Endothelial cell (in vitro differentiated cells): ENCODE data around the gene TMEM238. TPM values are rescaled to one million over a fixed set of nuclear protein-coding genes. Genes with fewer than 3 reads are reported as not detected.
"Not testable (repeated sequence)": the region's sequence is repeated elsewhere in the genome, so short reads cannot be mapped to it uniquely, and the experiment has no call there.

ENCODE experiments used
- DNase-seq: peaks from one replicate; pipeline ENCODE4 v3.0.0; 2021; ENCODE audit warnings: low spot score
- H3K27ac Mint-ChIP-seq: one replicate; pipeline ENCODE4 v1.8.0; 2021; ENCODE audit warnings: mixed read lengths, inconsistent platforms; ENCODE audit not compliant: unreplicated experiment
- H3K27me3 Mint-ChIP-seq: one replicate; pipeline ENCODE4 v1.8.0; 2021; ENCODE audit warnings: mild to moderate bottlenecking, moderate library complexity, mixed read lengths, inconsistent platforms; ENCODE audit not compliant: unreplicated experiment
- H3K36me3 Mint-ChIP-seq: one replicate; pipeline ENCODE4 v1.8.0; 2021; ENCODE audit warnings: mild to moderate bottlenecking, low read depth, mixed read lengths, inconsistent platforms; ENCODE audit not compliant: unreplicated experiment
- H3K4me1 Mint-ChIP-seq: one replicate; pipeline ENCODE4 v1.8.0; 2021; ENCODE audit warnings: mild to moderate bottlenecking, mixed read lengths, inconsistent platforms; ENCODE audit not compliant: unreplicated experiment
- H3K4me3 Mint-ChIP-seq: one replicate; pipeline ENCODE4 v1.8.0; 2021; ENCODE audit warnings: mild to moderate bottlenecking, mixed read lengths, inconsistent platforms; ENCODE audit not compliant: unreplicated experiment
- H3K9me3 Mint-ChIP-seq: one replicate; pipeline ENCODE4 v1.8.0; 2021; ENCODE audit warnings: mixed read lengths, inconsistent platforms; ENCODE audit not compliant: unreplicated experiment
- CTCF ChIP-seq: fragments of 200-600 bp; sonication (generic); IDR thresholded peaks from one replicate; pipeline ENCODE4 v1.5.0; 2021; ENCODE audit warnings: antibody characterized with exemption; ENCODE audit not compliant: unreplicated experiment
- total RNA-seq: library from RNA; stranded (reverse); fragmentation: NEBNext Ultra II Directional; extraction: Animal tissue kit (Norgen Biotek cat#: 25700); gene quantifications from one replicate; pipeline ENCODE4 v1.2.1, GENCODE V29; 2021; ENCODE audit not compliant: unreplicated experiment

Gene TMEM238
- total RNA-seq, 1 donor from 2014 or later, result 0.64 TPM

GRCh38 chr19:55336101-55336500, 48.0 kb downstream of the TMEM238 start:
- H3K27me3 Mint-ChIP-seq, result peaks cover 12% of the 10 kb centered on the region

GRCh38 chr19:55333870-55334269, 50.2 kb downstream of the TMEM238 start:
- TF ChIP-seq CTCF, result no peak
- DNase-seq, result no peak
- Mint-ChIP-seq H3K36me3 (no peaks in the 10 kb centered on the region), H3K4me3 (no peak overlapping the region), H3K9me3 (no peaks in the 10 kb centered on the region), H3K4me1 (peaks cover 5% of the 10 kb centered on the region), H3K27me3 (peaks cover 4% of the 10 kb centered on the region), H3K27ac (no peak overlapping the region)

More at GRCh38 chr19:55336101-55336500, 48.0 kb downstream of the TMEM238 start:
- TF ChIP-seq CTCF, result no peak
- no peak overlapping the region for H3K4me3 Mint-ChIP-seq
- H3K9me3 Mint-ChIP-seq, result no peaks in the 10 kb centered on the region
- H3K36me3 Mint-ChIP-seq, result no peaks in the 10 kb centered on the region
- H3K4me1 Mint-ChIP-seq, result peaks cover 5% of the 10 kb centered on the region
- DNase-seq, result no peak
- H3K27ac Mint-ChIP-seq, result no peak overlapping the region

GRCh38 chr19:55329791-55330190, 54.3 kb downstream of the TMEM238 start:
- not testable (repeated sequence) for H3K27ac Mint-ChIP-seq, H3K9me3 Mint-ChIP-seq, H3K4me1 Mint-ChIP-seq, H3K4me3 Mint-ChIP-seq, H3K27me3 Mint-ChIP-seq, DNase-seq, H3K36me3 Mint-ChIP-seq

Other genes with a start within 250 kb of the TMEM238 start
- 2.8 TPM for gene TNNT1, start 235.1 kb downstream of the TMEM238 start, total RNA-seq
- gene TNNI3, start 226.6 kb downstream of the TMEM238 start, total RNA-seq, result not detected
- gene DNAAF3, start 217.7 kb downstream of the TMEM238 start, total RNA-seq, result 2.2 TPM
- 1.6 TPM for gene SYT5, start 204.0 kb downstream of the TMEM238 start, total RNA-seq
- not detected for gene PTPRH, start 174.8 kb downstream of the TMEM238 start, total RNA-seq
- 4.1 TPM for gene TMEM86B, start 155.5 kb downstream of the TMEM238 start, total RNA-seq
- 65.6 TPM for gene PPP6R1, start 125.3 kb downstream of the TMEM238 start, total RNA-seq
- 24.6 TPM for gene HSPBP1, start 104.2 kb downstream of the TMEM238 start, total RNA-seq
- gene BRSK1, start 100.3 kb downstream of the TMEM238 start, total RNA-seq, result 14.1 TPM
- gene TMEM150B, start 59.0 kb downstream of the TMEM238 start, total RNA-seq, result not detected
- 18.4 TPM for gene KMT5C, start 44.4 kb downstream of the TMEM238 start, total RNA-seq
- not detected for gene COX6B2, start 29.6 kb downstream of the TMEM238 start, total RNA-seq
- gene GARIN5B, start 21.0 kb downstream of the TMEM238 start, total RNA-seq, result not detected
- 0.21 TPM for gene IL11, start 13.8 kb downstream of the TMEM238 start, total RNA-seq
- gene TMEM190, start 7.5 kb downstream of the TMEM238 start, total RNA-seq, result not detected
- 3,792 TPM for gene RPL28, start 1.6 kb upstream of the TMEM238 start, total RNA-seq
- gene UBE2S, start 23.5 kb upstream of the TMEM238 start, total RNA-seq, result 56.2 TPM
- gene SHISA7, start 59.0 kb upstream of the TMEM238 start, total RNA-seq, result not detected
- gene ISOC2, start 77.3 kb upstream of the TMEM238 start, total RNA-seq, result 20.2 TPM
- gene C19orf85, start 80.5 kb upstream of the TMEM238 start, total RNA-seq, result not detected
- gene ZNF628, start 92.3 kb upstream of the TMEM238 start, total RNA-seq, result 8.7 TPM
- gene NAT14, start 100.9 kb upstream of the TMEM238 start, total RNA-seq, result 37.7 TPM
- gene SSC5D, start 104.1 kb upstream of the TMEM238 start, total RNA-seq, result 0.95 TPM
- 0.69 TPM for gene SBK2, start 152.8 kb upstream of the TMEM238 start, total RNA-seq
- gene SBK3, start 161.3 kb upstream of the TMEM238 start, total RNA-seq, result 3.6 TPM
- gene ZNF579, start 196.6 kb upstream of the TMEM238 start, total RNA-seq, result 36.4 TPM
- 21.5 TPM for gene FIZ1, start 215.2 kb upstream of the TMEM238 start, total RNA-seq
- 9.3 TPM for gene ZNF524, start 216.0 kb upstream of the TMEM238 start, total RNA-seq
- gene ZNF865, start 221.4 kb upstream of the TMEM238 start, total RNA-seq, result 14.5 TPM
- 6.8 TPM for gene ZNF784, start 240.3 kb upstream of the TMEM238 start, total RNA-seq